Measurements from ENCODE around the gene PTPMT1. TPM values are rescaled to one million over a fixed set of nuclear protein-coding genes. Genes with fewer than 3 reads are reported as not detected.
A peak's percentile ranks its signal among the peaks of the same experiment; 100 is the strongest.
"Not testable (repeated sequence)": the region's sequence is repeated elsewhere in the genome, so short reads cannot be mapped to it uniquely, and the experiment has no call there.

Gene PTPMT1
- total RNA-seq, 1 donor from 2014 or later: 43.6 TPM

GRCh38 chr11:47560426-47560825 lies 5.0 kb upstream of the PTPMT1 start:
- no peak for DNase-seq (ENCODE audit: extremely low spot score, unreplicated experiment)
- Mint-ChIP-seq H3K27me3 (no peaks in the 10 kb centered on the region), H3K36me3 (no peaks in the 10 kb centered on the region), H3K27ac (no peak overlapping the region), H3K9me3 (no peaks in the 10 kb centered on the region), H3K4me3 (no peak overlapping the region), H3K4me1 (ENCODE audit: unreplicated experiment) (no peaks in the 10 kb centered on the region)
- no peak for TF ChIP-seq CTCF (conservative IDR thresholded peaks at IDR 0.05)

GRCh38 chr11:47562393-47562792 lies 3.0 kb upstream of the PTPMT1 start:
- H3K36me3 Mint-ChIP-seq; H3K4me1 Mint-ChIP-seq (ENCODE audit: unreplicated experiment); H3K4me3 Mint-ChIP-seq; H3K9me3 Mint-ChIP-seq; H3K27me3 Mint-ChIP-seq; DNase-seq (ENCODE audit: extremely low spot score, unreplicated experiment); H3K27ac Mint-ChIP-seq: not testable (repeated sequence)

- not testable (repeated sequence) for H3K36me3 Mint-ChIP-seq; H3K9me3 Mint-ChIP-seq; H3K4me1 Mint-ChIP-seq (ENCODE audit: unreplicated experiment); H3K27ac Mint-ChIP-seq; H3K27me3 Mint-ChIP-seq; DNase-seq (ENCODE audit: extremely low spot score, unreplicated experiment)
- peak overlapping the region; percentile 51 for H3K4me3 Mint-ChIP-seq
Measured at GRCh38 chr11:47564366-47564765, 1.0 kb upstream of the PTPMT1 start.

- DNase-seq (ENCODE audit: extremely low spot score, unreplicated experiment): no peak
- Mint-ChIP-seq H3K27me3 (no peaks in the 10 kb centered on the region), H3K27ac (peak overlapping the region; percentile 29), H3K36me3 (no peaks in the 10 kb centered on the region), H3K4me1 (ENCODE audit: unreplicated experiment) (peaks cover 5% of the 10 kb centered on the region), H3K4me3 (peak overlapping the region; percentile 88), H3K9me3 (no peaks in the 10 kb centered on the region)
- no peak for TF ChIP-seq CTCF (conservative IDR thresholded peaks at IDR 0.05)
Measured at GRCh38 chr11:47564933-47565339, 463 bp upstream of the PTPMT1 start.

GRCh38 chr11:47566149-47566698 lies 825 bp downstream of the PTPMT1 start:
- peak overlapping the region; percentile 75 for H3K27ac Mint-ChIP-seq
- no peaks in the 10 kb centered on the region for H3K27me3 Mint-ChIP-seq
- no peaks in the 10 kb centered on the region for H3K9me3 Mint-ChIP-seq
- TF ChIP-seq CTCF (conservative IDR thresholded peaks at IDR 0.05): no peak
- DNase-seq (ENCODE audit: extremely low spot score, unreplicated experiment): no peak
- peak overlapping the region; percentile 88 for H3K4me3 Mint-ChIP-seq
- peaks cover 3% of the 10 kb centered on the region for H3K36me3 Mint-ChIP-seq
- H3K4me1 Mint-ChIP-seq (ENCODE audit: unreplicated experiment): peaks cover 5% of the 10 kb centered on the region

- H3K36me3 Mint-ChIP-seq: peaks cover 12% of the 10 kb centered on the region
- TF ChIP-seq CTCF (conservative IDR thresholded peaks at IDR 0.05): no peak
- peaks cover 5% of the 10 kb centered on the region for H3K4me1 Mint-ChIP-seq (ENCODE audit: unreplicated experiment)
- no peaks in the 10 kb centered on the region for H3K9me3 Mint-ChIP-seq
- DNase-seq (ENCODE audit: extremely low spot score, unreplicated experiment): no peak
- H3K4me3 Mint-ChIP-seq: no peak overlapping the region
- H3K27me3 Mint-ChIP-seq: no peaks in the 10 kb centered on the region
- no peak overlapping the region for H3K27ac Mint-ChIP-seq
Measured at GRCh38 chr11:47569646-47570045, 4.2 kb downstream of the PTPMT1 start.

Measured in type B pancreatic cell (in vitro differentiated cells).